ENCODE results near the gene CCDC92. TPM values are rescaled to one million over a fixed set of nuclear protein-coding genes. Genes with fewer than 3 reads are reported as not detected.

The CCDC92 gene
- total RNA-seq, 1 donor from 2014 or later: 4.8 TPM

DNA sequence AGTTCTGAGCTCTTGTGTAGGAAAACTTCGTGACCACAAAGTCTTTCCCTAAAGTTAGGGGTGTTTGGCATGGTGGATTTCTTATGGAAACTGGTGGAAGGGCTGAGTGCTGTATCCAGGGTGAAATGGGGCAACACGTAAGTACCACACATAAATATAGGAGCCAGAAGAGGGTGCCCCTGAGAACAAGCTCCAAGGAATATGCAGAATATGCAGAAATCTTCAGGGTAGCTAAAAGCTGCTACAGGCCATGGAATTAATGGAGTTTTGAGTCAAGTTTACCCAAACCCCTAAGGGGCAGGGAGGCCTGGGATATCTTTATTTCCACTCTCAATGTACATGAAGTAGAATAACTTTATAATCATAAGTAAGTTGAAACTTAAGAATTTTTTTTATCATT lies 44.4 kb upstream of the CCDC92 start:
- no peak for DNase-seq (ENCODE audit: low spot score)
- no peak overlapping the region for H3K4me3 Mint-ChIP-seq
- TF ChIP-seq EZH2 (IDR thresholded peaks at IDR 0.05): no peak
- no peak for TF ChIP-seq EZH2phosphoT487 (IDR thresholded peaks at IDR 0.05)

GRCh38 chr12:124015494-124016461 lies 43.1 kb upstream of the CCDC92 start:
- TF ChIP-seq EZH2phosphoT487 (IDR thresholded peaks at IDR 0.05) (no peak), CTCF (IDR thresholded peaks at IDR 0.05) (no peak), EZH2 (IDR thresholded peaks at IDR 0.05) (no peak)
- Mint-ChIP-seq H3K36me3 (peaks cover 23% of the 10 kb centered on the region), H3K4me3 (no peak overlapping the region), H3K4me1 (peaks cover 1% of the 10 kb centered on the region), H3K27ac (no peak overlapping the region), H3K27me3 (ENCODE audit: insufficient read depth, low read depth) (no peaks in the 10 kb centered on the region), H3K9me3 (no peaks in the 10 kb centered on the region)
- no peak for DNase-seq (ENCODE audit: low spot score)
- no peak overlapping the region for H3K9ac ChIP-seq
- peaks cover 7% of the 10 kb centered on the region for H4K20me1 ChIP-seq (ENCODE audit: low read depth)
- H3K36me3 ChIP-seq: peaks cover 6% of the 10 kb centered on the region
- H3K9me3 ChIP-seq (ENCODE audit: low read depth): no peaks in the 10 kb centered on the region
- no peak overlapping the region for H3K4me2 ChIP-seq
- H3K79me2 ChIP-seq (ENCODE audit: low read depth): no peaks in the 10 kb centered on the region
- H3K4me3 ChIP-seq: no peak overlapping the region
- H3K27ac ChIP-seq: no peak overlapping the region
- H3K4me1 ChIP-seq: no peaks in the 10 kb centered on the region
- peaks cover 2% of the 10 kb centered on the region for H3F3A ChIP-seq (ENCODE audit: low read depth)
- no peaks in the 10 kb centered on the region for H3K27me3 ChIP-seq
- no peak overlapping the region for H2AFZ ChIP-seq (replicated peaks)

More for the DNA sequence above, 44.4 kb upstream of the CCDC92 start:
- no peak overlapping the region for H3K4me3 ChIP-seq
- H3K9me3 ChIP-seq (ENCODE audit: low read depth): no peaks in the 10 kb centered on the region
- H3K4me1 ChIP-seq: no peaks in the 10 kb centered on the region
- Mint-ChIP-seq H3K36me3 (peaks cover 22% of the 10 kb centered on the region), H3K27ac (no peak overlapping the region), H3K9me3 (no peaks in the 10 kb centered on the region), H3K4me1 (peaks cover 4% of the 10 kb centered on the region), H3K27me3 (ENCODE audit: insufficient read depth, low read depth) (no peaks in the 10 kb centered on the region)
- H3K9ac ChIP-seq: no peak overlapping the region
- no peaks in the 10 kb centered on the region for H3K79me2 ChIP-seq (ENCODE audit: low read depth)
- no peak overlapping the region for H3K27ac ChIP-seq
- no peak overlapping the region for H2AFZ ChIP-seq (replicated peaks)
- H3K27me3 ChIP-seq: no peaks in the 10 kb centered on the region
- H3K4me2 ChIP-seq: no peak overlapping the region
- peaks cover under 1% of the 10 kb centered on the region for H3K36me3 ChIP-seq
- H3F3A ChIP-seq (ENCODE audit: low read depth): peaks cover 8% of the 10 kb centered on the region
- H4K20me1 ChIP-seq (ENCODE audit: low read depth): no peaks in the 10 kb centered on the region

DNA sequence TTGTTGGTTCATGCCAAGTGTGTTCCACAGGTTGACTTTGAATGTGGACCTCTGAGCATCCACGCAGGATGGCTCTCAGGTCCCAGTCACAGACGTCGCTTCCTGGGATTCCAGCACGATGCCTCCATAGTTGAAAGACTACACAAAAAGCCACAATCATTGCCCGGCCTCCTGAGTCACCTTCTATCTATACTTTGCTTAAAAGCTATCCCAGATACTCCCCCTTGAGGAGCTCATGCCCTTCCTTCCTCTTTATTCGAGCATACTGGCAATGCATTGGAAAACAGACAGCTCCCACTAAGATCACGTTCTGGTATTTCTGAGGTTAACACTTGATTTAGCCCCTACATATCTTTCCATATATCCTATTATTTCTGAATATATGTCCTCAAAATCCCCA lies 40.4 kb upstream of the CCDC92 start:
- Histone ChIP-seq H3K36me3 (peaks cover 6% of the 10 kb centered on the region), H4K20me1 (ENCODE audit: low read depth) (peaks cover 32% of the 10 kb centered on the region), H2AFZ (replicated peaks) (no peak overlapping the region), H3F3A (ENCODE audit: low read depth) (no peaks in the 10 kb centered on the region), H3K27me3 (no peaks in the 10 kb centered on the region), H3K9ac (no peak overlapping the region), H3K4me1 (peaks cover 6% of the 10 kb centered on the region), H3K9me3 (ENCODE audit: low read depth) (no peaks in the 10 kb centered on the region), H3K4me2 (no peak overlapping the region), H3K27ac (no peak overlapping the region), H3K4me3 (no peak overlapping the region), H3K79me2 (ENCODE audit: low read depth) (peaks cover 19% of the 10 kb centered on the region)
- DNase-seq (ENCODE audit: low spot score): no peak
- Mint-ChIP-seq H3K36me3 (peaks cover 30% of the 10 kb centered on the region), H3K27ac (no peak overlapping the region), H3K27me3 (ENCODE audit: insufficient read depth, low read depth) (no peaks in the 10 kb centered on the region), H3K4me1 (peaks cover 9% of the 10 kb centered on the region), H3K9me3 (no peaks in the 10 kb centered on the region), H3K4me3 (no peak overlapping the region)
- TF ChIP-seq CTCF (IDR thresholded peaks at IDR 0.05) (no peak), EZH2 (IDR thresholded peaks at IDR 0.05) (no peak), EZH2phosphoT487 (IDR thresholded peaks at IDR 0.05) (no peak)
